HG03045 (cell line): Measurements from ENCODE around the gene ADH7.
A peak's percentile ranks its signal among the peaks of the same experiment; 100 is the strongest.
"Not testable (repeated sequence)": the region's sequence is repeated elsewhere in the genome, so short reads cannot be mapped to it uniquely, and the experiment has no call there.

Experiments
- ATAC-seq: cut with Tn5 transposase; IDR thresholded peaks from one replicate; pipeline ENCODE4 v1.9.1; 2021; ENCODE audit warnings: mild to moderate bottlenecking, moderate library complexity; ENCODE audit not compliant: unreplicated experiment

ADH7 gene

GRCh38 chr4:99417125-99417524 is 18.0 kb downstream of the ADH7 start:
- ATAC-seq, result no peak

- ATAC-seq, result not testable (repeated sequence)
Observed at GRCh38 chr4:99415762-99416161, 19.4 kb downstream of the ADH7 start.

GRCh38 chr4:99414902-99415301 is 20.2 kb downstream of the ADH7 start:
- ATAC-seq, result not testable (repeated sequence)

GRCh38 chr4:99414401-99414800 is 20.7 kb downstream of the ADH7 start:
- ATAC-seq, result no peak

- no peak for ATAC-seq
Observed at GRCh38 chr4:99413140-99413539, 22.0 kb downstream of the ADH7 start.

GRCh38 chr4:99411041-99411440 is 24.1 kb downstream of the ADH7 start:
- no peak for ATAC-seq

GRCh38 chr4:99410075-99410474 is 25.1 kb downstream of the ADH7 start:
- no peak for ATAC-seq

GRCh38 chr4:99408346-99408745 is 26.8 kb downstream of the ADH7 start:
- no peak for ATAC-seq

- no peak for ATAC-seq
Observed at GRCh38 chr4:99405433-99406115, 29.6 kb downstream of the ADH7 start.

- peak; percentile 91 for ATAC-seq
Observed at GRCh38 chr4:99404595-99405287, 30.4 kb downstream of the ADH7 start.

GRCh38 chr4:99403380-99404184 is 31.6 kb downstream of the ADH7 start:
- ATAC-seq, result peak; percentile 73

- no peak for ATAC-seq
Observed at GRCh38 chr4:99402765-99403164, 32.4 kb downstream of the ADH7 start.

- no peak for ATAC-seq
Observed at GRCh38 chr4:99400831-99401230, 34.3 kb downstream of the ADH7 start.

- ATAC-seq, result no peak
Observed at GRCh38 chr4:99399017-99399416, 36.1 kb downstream of the ADH7 start.

GRCh38 chr4:99395595-99396364 is 39.4 kb downstream of the ADH7 start:
- ATAC-seq, result no peak

GRCh38 chr4:99394896-99395295 is 40.2 kb downstream of the ADH7 start:
- ATAC-seq, result no peak

- no peak for ATAC-seq
Observed at GRCh38 chr4:99390055-99390454, 45.1 kb downstream of the ADH7 start.

GRCh38 chr4:99389606-99390005 is 45.5 kb downstream of the ADH7 start:
- ATAC-seq, result no peak

GRCh38 chr4:99383833-99384392 is 51.2 kb downstream of the ADH7 start:
- no peak for ATAC-seq

- ATAC-seq, result no peak
Observed at GRCh38 chr4:99383399-99383798, 51.7 kb downstream of the ADH7 start.
